ENCODE results near the gene PRTG. TPM values are rescaled to one million over a fixed set of nuclear protein-coding genes. Genes with fewer than 3 reads are reported as not detected.

Gene PRTG
- 9.6 to 12.6 TPM (median 11.1 TPM) in 5 replicates for total RNA-seq (2022; extraction: Qiagen RNA extraction; ENCODE audit: low read depth)

GRCh38 chr15:55742927-55743728 lies at the start of gene PRTG:
TSS of gene PRTG (minus strand) at chr15:55743152. CDS start at chr15:55742931, 221 bp downstream.

GRCh38 chr15:55588070-55588814 lies 154.7 kb downstream of the PRTG start, which contains the start of gene PYGO1:
TSS of gene PYGO1 (minus strand) at chr15:55588345. CDS start at chr15:55587883, 462 bp downstream.

Other genes starting within 250 kb of the PRTG start
- gene DNAAF4, start 234.9 kb downstream of the PRTG start, total RNA-seq (2022; extraction: Qiagen RNA extraction; ENCODE audit: low read depth): 7.6 to 9.5 TPM (median 8.0 TPM) in 5 replicates
- gene PYGO1, start 154.8 kb downstream of the PRTG start, total RNA-seq (2022; extraction: Qiagen RNA extraction; ENCODE audit: low read depth): 5.1 to 7.8 TPM (median 7.4 TPM) in 5 replicates